Ramos (cell line): ENCODE measurements around the gene GAB2.

Source experiments
- in situ Hi-C: fragments of 300-500 bp; cut with MboI; formaldehyde crosslinking; loops from one replicate; pipeline ENCODE4 v1.14.3; 2022; ENCODE audit warnings: low sequenced_read_pairs; ENCODE audit not compliant: unreplicated experiment

GAB2 gene

DNA sequence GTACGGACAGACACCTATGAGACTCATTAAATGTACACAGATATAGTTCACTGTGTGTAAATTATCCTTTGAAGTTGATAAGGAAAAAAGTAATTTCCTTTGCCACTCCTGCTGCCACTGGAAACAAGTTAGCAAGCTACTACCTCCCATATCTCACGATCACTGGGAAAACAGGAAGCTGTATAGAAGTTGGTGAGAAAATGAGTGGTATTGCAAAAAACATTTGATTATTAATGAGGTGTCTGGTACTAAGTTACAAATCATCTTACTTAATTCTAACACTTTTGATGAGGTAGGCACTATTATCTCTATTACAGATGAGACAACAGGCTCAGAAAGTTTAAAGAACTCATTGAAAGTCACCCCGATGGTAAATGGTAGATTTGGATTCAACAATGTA, 68.5 kb downstream of the GAB2 start:
- in situ Hi-C loops = no loop called here

- in situ Hi-C loops = no loop called here
Measured at GRCh38 chr11:78347956-78348355, 69.7 kb downstream of the GAB2 start.

- in situ Hi-C loops = no loop called here
Measured at GRCh38 chr11:78346799-78347198, 70.8 kb downstream of the GAB2 start.

- in situ Hi-C loops = no loop called here
Measured at GRCh38 chr11:78345450-78345849, 72.2 kb downstream of the GAB2 start.

- in situ Hi-C loops = no loop called here
Measured at GRCh38 chr11:78344676-78345075, 72.9 kb downstream of the GAB2 start.

GRCh38 chr11:78344094-78344493, 73.5 kb downstream of the GAB2 start:
- in situ Hi-C loops = no loop called here

DNA sequence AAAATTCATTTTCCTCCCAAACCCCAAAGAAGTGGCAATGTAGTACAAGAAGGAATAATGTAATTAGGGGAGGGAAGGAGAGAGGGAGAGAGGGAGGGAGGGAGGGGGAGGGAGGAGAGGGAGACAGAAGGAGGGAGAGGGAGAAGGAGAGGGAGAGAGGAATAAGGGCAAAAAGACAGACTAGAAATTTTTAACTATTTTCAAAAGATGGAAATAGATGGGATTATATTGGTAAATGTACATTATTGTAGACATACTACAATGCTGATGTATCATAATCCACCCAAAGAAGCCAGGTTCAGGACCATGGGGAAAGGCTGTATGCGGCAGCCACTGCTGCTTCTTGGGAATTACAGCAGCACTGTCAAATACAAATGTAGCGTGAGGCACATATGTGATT, 74.3 kb downstream of the GAB2 start:
- in situ Hi-C loops = no loop called here

DNA sequence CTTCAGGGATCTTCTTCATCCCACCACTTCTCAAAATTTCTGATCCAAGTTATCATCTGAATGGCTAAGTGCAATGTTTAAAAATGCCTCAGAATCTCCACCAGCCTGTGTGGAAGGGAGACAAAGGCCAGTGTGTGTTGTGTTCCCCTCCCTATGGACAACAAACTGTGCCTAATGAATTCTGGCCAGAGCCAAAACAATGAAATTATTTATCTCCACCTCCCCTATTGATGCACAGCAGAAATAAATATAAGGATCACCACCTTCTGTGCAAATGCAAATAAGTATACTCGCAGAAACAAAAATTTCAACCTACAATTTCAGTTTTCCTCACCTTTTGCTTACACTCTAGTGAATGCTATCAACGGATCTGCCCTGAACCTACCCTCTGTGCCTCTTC, 75.8 kb downstream of the GAB2 start:
- in situ Hi-C loops = no loop called here

DNA sequence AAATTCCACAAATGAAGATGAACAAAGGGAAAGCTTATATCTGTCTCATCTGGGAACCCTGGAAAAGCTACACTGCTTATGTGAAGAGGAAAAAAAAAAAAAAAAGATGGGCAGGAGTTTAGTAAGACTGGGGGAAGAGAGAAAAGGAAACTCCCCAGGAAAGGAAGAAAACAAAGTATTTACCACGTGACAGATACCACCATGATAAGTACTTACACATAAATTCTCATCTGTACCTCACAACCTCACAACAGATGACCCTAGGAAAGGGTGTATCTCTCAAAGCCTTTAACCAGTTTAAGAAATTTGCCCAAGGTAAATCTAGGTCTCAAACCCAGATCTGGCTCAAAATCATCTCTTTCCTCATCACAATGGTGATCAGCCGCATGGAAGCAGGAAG, 77.1 kb downstream of the GAB2 start:
- in situ Hi-C loops = no loop called here

DNA sequence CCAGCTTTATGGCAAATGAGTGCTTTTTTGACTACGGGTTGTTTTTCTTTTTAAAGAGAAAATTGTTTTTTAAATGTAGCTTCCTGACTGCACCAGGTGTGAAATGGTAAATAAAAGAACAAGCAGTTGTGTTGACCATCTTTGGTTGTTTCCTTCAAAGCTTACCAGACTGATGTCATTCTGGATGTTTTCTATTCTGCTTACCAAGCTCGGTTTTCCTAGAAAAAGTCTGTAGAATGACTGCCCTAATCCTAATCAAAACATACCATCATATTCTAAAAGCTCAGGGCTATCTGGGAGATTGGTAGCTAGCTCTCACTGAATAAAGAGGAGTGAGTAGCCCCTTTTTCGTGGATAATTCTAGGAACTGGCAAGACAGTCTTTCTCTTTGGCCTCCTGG, 77.7 kb downstream of the GAB2 start:
- in situ Hi-C loops = no loop called here

DNA sequence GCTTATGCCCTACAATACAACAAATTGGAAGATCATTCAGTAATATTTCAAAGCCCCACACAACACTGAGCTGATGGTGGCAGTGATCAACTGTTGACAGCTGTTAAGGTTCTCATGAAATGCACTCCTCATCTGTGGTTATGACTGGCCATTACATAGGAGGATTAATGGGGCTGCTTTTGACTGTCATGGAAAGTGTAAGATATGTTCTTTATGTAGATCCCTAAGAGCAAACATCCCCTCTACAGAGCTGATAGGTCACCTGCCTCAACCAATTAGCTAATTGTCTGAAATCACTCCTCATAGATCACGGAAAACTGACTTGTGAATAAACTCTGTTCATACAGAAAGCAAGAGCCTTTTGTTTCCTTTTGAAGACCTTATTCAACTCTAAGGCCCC, 78.1 kb downstream of the GAB2 start:
- in situ Hi-C loops = no loop called here

DNA sequence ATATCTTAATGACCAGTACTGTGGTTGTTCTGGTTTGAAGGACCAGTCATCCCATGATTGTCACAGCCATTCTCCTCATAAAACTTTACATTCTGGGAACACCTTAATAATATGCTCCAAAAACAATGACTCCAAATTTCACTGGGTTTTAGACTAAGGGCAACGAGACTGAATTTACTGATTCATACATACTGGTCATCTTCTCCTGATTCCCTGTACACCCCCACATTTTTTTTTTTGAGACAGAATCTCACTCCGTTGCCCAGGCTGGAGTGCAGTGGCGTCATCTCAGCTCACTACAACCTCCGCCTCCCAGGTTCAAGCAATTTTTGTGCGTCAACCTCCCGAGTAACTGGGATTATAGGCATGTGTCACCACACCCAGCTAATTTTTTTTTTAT, 78.9 kb downstream of the GAB2 start:
- in situ Hi-C loops = no loop called here

DNA sequence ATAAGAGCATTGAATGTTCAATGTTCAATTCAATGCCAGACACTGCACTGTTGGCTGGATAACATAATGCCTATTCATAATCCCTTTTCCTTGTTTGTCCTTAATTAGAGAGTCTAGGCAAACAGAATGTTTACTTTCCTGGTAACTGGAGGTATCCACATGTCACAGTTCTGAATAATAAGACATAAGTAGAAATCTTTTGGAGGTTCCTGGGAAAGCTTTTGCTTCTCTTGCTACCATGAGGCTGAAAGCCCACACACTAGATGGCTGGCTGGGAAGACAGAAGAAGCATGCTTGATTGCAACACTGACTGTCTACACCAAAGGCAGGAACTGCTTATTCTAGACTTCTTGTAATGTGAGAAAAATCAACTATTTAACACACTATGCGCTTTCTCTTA, 79.5 kb downstream of the GAB2 start:
- in situ Hi-C loops = no loop called here

DNA sequence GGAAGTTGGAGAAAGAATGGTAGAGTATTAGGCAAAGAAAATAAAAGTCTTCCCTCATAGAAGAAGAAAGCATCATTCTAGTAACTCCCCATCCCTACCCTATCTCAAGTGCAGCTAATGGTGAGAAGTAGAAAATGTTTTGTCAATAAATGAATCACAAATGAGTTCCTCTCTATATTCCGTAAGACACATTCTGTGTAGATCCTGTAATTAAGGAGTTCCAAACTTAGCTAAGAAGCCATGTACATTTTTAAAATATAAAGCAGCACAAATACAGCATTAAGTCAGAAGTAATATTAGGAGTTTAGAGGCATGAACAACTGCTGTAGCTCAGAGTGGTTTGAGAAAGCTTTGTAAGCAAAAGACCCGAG, 80.1 kb downstream of the GAB2 start:
- in situ Hi-C loops = no loop called here

DNA sequence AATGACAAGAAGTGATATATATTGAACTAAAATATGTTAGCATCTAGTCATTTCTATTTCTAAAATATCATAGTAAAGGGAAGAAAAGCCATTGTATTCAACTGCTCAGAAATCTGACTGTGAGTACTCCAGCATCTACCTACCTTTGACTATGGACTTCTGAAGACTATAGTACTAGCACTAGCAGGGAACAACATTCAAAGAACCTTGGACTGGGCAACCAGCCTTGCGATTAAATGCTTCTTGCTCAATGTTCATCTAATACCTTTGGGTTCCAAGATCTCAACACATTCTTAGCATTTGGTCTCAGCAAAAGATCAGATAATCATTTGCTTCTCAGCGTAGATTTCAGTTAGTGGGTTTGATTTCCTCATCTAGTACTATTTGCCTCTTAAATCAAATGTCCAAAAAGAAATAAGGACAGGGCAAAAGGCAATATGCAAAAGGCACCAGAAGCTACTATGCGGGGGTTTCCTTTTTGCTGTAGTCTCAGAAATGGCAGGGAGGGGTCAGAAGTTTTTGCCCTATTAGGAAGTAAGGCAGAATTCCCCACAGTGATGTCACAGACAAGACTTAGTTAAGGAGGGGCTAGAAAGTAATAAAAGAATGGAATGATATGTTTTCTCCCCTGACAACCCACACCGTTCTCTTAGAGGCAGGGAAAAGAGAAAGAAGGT, 80.6 kb downstream of the GAB2 start:
- in situ Hi-C loops = no loop called here

DNA sequence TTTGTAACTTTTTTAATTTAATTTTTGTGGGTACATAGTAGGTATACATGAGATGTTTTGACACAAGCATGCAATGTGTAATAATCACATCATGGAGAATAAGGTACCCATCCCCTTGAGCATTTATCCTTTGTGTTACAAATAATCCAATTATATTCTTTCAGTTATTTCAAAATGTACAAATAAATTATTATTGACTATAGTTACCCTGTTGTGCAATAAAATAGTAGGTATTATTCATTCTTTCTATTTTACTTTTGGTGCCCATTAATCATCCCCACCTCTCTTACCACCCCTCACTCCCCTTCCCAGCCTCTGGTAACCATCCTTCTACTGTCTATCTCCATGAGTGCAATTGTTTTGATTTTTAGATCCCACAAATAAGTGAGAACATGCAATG, 83.5 kb downstream of the GAB2 start:
- in situ Hi-C loops = no loop called here

- in situ Hi-C loops = no loop called here
Measured at GRCh38 chr11:78332872-78333271, 84.7 kb downstream of the GAB2 start.

DNA sequence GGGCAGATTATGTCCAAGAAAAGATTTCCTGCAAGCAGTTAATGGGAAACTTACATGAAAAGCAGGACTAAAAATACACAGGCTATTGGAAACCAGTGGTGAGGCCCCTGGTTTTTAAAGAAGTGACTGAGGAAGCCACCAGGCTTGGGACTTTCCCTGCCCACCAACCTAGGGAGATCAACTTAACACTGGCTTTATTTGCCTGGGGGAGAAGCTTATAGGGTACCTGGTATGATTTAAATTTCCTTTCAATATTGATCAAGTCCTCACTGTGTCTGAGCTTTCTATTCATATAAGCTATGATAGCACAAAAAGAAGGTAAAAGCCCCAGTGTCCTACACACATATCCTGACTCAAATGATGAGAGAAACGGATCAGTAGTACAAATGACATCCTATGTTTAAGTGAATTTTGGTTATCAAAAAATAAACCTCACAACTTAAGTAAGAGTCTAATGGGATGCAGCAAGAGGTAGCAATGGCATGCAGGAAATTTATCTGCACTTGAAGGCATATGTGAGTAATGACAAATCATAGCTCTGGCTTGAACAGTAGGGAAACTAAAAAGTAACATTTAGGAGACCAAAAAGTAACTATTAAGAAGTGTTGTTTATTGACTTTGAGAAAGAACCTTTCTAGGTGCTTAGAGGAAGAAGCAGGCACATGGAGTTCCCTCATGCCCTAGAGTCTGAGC, 85.3 kb downstream of the GAB2 start:
- in situ Hi-C loops = no loop called here

DNA sequence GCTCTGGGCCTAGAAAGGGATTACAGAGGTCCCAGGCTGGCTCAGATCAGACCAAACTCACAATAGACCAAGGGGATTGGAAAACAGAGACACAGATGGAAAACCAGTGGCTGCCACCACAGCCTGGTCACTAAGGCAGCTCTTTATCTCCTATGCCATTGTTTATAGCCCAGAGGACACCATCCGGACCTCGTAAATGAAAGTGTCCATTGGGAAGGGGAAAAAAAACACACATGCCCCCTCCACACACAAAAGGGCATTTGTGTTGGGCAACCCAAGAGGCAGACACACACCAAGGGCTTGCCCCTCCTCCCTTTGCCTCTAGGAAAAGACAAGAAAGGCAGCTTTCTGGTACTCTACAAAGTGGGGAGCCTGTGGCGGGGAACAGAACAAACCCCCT, 85.9 kb downstream of the GAB2 start:
- in situ Hi-C loops = no loop called here

DNA sequence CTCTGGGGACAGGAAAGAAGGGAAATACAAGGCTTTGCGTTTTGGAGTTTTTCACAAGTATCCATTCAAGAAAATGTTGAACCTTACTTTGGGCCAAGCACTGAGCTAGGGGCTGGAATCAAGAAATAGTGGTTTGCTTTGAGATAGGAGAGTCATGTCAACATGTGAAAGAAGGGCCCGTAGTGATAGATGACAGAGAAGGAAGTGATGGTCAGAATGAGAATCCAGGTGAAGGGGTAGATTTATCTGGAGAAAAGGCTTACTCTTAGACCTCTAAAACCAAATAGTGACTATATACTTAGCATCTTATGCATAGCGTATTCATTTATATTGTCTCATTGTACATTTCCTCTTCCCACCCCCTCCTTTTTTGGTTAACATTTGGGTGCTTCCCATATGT, 87.3 kb downstream of the GAB2 start:
- in situ Hi-C loops = no loop called here

DNA sequence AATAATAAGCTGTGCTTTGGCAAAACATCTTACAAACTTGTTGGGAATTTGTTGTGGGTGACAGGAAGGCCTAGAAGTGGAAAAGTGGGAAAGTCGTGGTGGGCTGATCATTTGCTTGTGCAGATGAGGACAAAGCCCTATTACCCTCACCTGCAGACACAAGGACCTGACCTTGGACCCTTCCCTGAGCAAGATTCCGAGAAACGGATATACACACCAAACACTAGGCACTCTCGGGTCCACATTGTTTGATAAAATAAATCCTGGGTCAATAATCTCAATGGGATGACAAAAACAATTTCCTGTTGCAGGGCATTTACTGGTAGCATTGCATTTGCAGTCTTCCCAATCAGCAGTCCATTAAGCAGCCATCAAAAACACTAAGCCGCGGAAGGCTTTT, 89.7 kb downstream of the GAB2 start:
- in situ Hi-C loops = no loop called here

DNA sequence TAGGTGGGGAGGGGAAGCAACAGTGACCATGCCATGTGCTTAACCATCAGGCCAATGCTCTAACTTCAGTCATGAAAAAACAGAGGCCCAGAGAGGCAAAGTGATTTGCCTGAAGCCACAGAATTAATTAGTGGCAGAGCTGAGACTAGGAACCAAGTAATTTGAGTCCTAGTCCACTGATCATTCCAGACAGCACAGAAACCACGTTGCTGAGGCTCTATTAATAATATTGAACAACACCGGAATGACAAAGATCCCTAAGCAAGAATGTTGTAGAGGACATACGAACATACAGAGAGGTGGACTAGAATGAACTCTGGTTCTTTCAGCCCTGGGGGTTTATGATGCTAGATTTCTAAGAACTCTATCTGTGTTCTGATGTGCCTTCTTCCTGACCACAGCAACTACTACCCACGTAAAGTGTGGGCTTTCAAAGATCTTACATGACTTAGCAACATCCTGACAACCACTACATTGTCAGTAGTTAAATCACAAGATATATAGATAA, 92.3 kb downstream of the GAB2 start:
- in situ Hi-C loops = no loop called here
